SK-N-SH (cell line): ENCODE results near the gene STX2. TPM values are rescaled to one million over a fixed set of nuclear protein-coding genes. Genes with fewer than 3 reads are reported as not detected.
"Not testable (repeated sequence)": the region's sequence is repeated elsewhere in the genome, so short reads cannot be mapped to it uniquely, and the experiment has no call there.

Experiments used
- CTCF ChIA-PET: fragments of 300-600, 350-600 bp; formaldehyde crosslinking; extraction: SDS; loops from one replicate; lab custom pipeline; 2021; lab: Yijun Ruan, JAX
- POLR2A ChIA-PET: fragments of 350-600 bp; sonication (Branson Sonifier 250); formaldehyde crosslinking; extraction: SDS; loops from one replicate; lab custom pipeline; 2020; ENCODE audit warnings: antibody characterized with exemption, inconsistent platforms; lab: Yijun Ruan, JAX
- DNase-seq: peaks from one replicate; pipeline ENCODE4 v3.0.0; 2012
- H2AFZ ChIP-seq: fragments of 200-600 bp; sonication (generic); 2 replicates; pipeline ENCODE4 v1.8.1; 2016; ENCODE audit warnings: antibody characterized with exemption, mild to moderate bottlenecking, low read depth
- H3F3A ChIP-seq: fragments of 200-600 bp; sonication (generic); replicated peaks from 2 replicates; pipeline ENCODE3; 2016; ENCODE audit warnings: antibody characterized with exemption, mild to moderate bottlenecking; ENCODE audit not compliant: insufficient read depth
- H3K27ac ChIP-seq, 2 experiments: fragments of 200-500 bp in 1 of 2; fragments of 200-600 bp in 1 of 2; sonication (Bioruptor generic) in 1 of 2; sonication (generic), shearing (Covaris generic) in 1 of 2; 2 replicates each; pipeline versions ENCODE4 v1.5.1 to v1.6.1; 2014 to 2016; ENCODE audit warnings: low read depth in 2 of 2, inconsistent platforms in 1 of 2, low read length in 1 of 2, mild to moderate bottlenecking in 1 of 2, mixed read lengths in 1 of 2
- H3K27me3 ChIP-seq: fragments of 200-600 bp; sonication (generic), shearing (Covaris generic); 2 replicates; pipeline ENCODE4 v1.6.1; 2016; ENCODE audit warnings: mixed run types; ENCODE audit not compliant: insufficient read depth
- H3K36me3 ChIP-seq, 2 experiments: fragments of 200-500 bp in 1 of 2; fragments of 200-600 bp in 1 of 2; sonication (Bioruptor generic) in 1 of 2; sonication (generic) in 1 of 2; replicated peaks in 1 of 2; 2 replicates each; pipeline versions ENCODE3 to v1.5.1; 2014 to 2016; ENCODE audit warnings: low read length in 1 of 2, mild to moderate bottlenecking in 1 of 2; ENCODE audit not compliant: insufficient read depth in 2 of 2, control insufficient read depth in 1 of 2
- H3K4me1 ChIP-seq, 2 experiments: fragments of 200-500 bp in 1 of 2; fragments of 200-600 bp in 1 of 2; sonication (Bioruptor generic) in 1 of 2; sonication (generic), shearing (Covaris generic) in 1 of 2; 2 replicates each; pipeline versions ENCODE4 v1.5.1 to v1.6.1; 2014 to 2016; ENCODE audit warnings: low read depth in 1 of 2, low read length in 1 of 2, mixed run types in 1 of 2; ENCODE audit not compliant: insufficient read depth in 2 of 2, control insufficient read depth in 1 of 2
- H3K4me2 ChIP-seq: fragments of 200-600 bp; sonication (generic), shearing (Covaris generic); 2 replicates; pipeline ENCODE4 v1.6.1; 2017; ENCODE audit warnings: mixed run types
- H3K4me3 ChIP-seq, 2 experiments: fragments of 200-500 bp in 1 of 2; fragments of 200-600 bp in 1 of 2; sonication (Bioruptor generic) in 1 of 2; sonication (generic), shearing (Covaris generic) in 1 of 2; 2 replicates each; pipeline versions ENCODE4 v1.5.1 to v1.8.1; 2014 to 2016; ENCODE audit warnings: low read depth in 2 of 2, inconsistent platforms in 1 of 2, low read length in 1 of 2, mild to moderate bottlenecking in 1 of 2, mixed read lengths in 1 of 2, moderate library complexity in 1 of 2
- H3K79me2 ChIP-seq: fragments of 200-600 bp; sonication (generic); 2 replicates; pipeline ENCODE4 v1.8.1; 2017; ENCODE audit warnings: mild to moderate bottlenecking; ENCODE audit not compliant: insufficient read depth
- H3K9ac ChIP-seq: fragments of 200-600 bp; sonication (generic); 2 replicates; pipeline ENCODE4 v1.6.1; 2017; ENCODE audit warnings: mixed run types
- H3K9me2 ChIP-seq: fragments of 200-600 bp; sonication (generic); 2 replicates; pipeline ENCODE4 v1.6.1; 2017; ENCODE audit warnings: mixed run types
- H3K9me3 ChIP-seq: fragments of 200-600 bp; sonication (generic); 2 replicates; pipeline ENCODE4 v1.6.1; 2017; ENCODE audit warnings: mixed run types, mild to moderate bottlenecking, moderate library complexity
- H4K20me1 ChIP-seq: fragments of 200-600 bp; sonication (generic); 2 replicates; pipeline ENCODE4 v1.6.1; 2017; ENCODE audit warnings: mild to moderate bottlenecking, mixed run types; ENCODE audit not compliant: insufficient read depth
- CHD2 ChIP-seq: fragments of 150-350 bp; IDR thresholded peaks from 2 replicates; pipeline ENCODE4 v1.6.1; 2018; ENCODE audit warnings: low read length; ENCODE audit not compliant: partially characterized antibody
- CTCF ChIP-seq: fragments of 200-600 bp; sonication (generic); IDR thresholded peaks from 2 replicates; pipeline ENCODE4 v1.6.1; 2017; ENCODE audit warnings: antibody characterized with exemption, mild to moderate bottlenecking, moderate library complexity
- EP300 ChIP-seq, 2 experiments: IDR thresholded peaks; 2 replicates each; pipeline versions ENCODE4 v1.4.0 to v1.6.1; 2012; ENCODE audit warnings: borderline replicate concordance in 1 of 2, low read depth in 1 of 2, low read length in 1 of 2
- FOSL2 ChIP-seq: IDR thresholded peaks from 2 replicates; pipeline ENCODE4 v1.4.0; 2012; ENCODE audit warnings: low read depth, mild to moderate bottlenecking, moderate library complexity, borderline replicate concordance
- FOXJ3 ChIP-seq: sonication (generic); formaldehyde crosslinking; IDR thresholded peaks from 2 replicates; pipeline ENCODE4 v1.5.1; 2020; ENCODE audit warnings: mild to moderate bottlenecking, missing genetic modification reagents
- FOXM1 ChIP-seq: IDR thresholded peaks from 2 replicates; pipeline ENCODE4 v1.4.0; 2012; ENCODE audit warnings: low read depth, mild to moderate bottlenecking
- GABPA ChIP-seq: IDR thresholded peaks from 2 replicates; pipeline ENCODE4 v1.4.0; 2012; ENCODE audit warnings: low read depth, mild to moderate bottlenecking
- JUND ChIP-seq: IDR thresholded peaks from 2 replicates; pipeline ENCODE4 v1.4.0; 2012
- MAX ChIP-seq: IDR thresholded peaks from 2 replicates; pipeline ENCODE4 v1.4.0; 2012; ENCODE audit warnings: low read depth
- MXI1 ChIP-seq: IDR thresholded peaks from 2 replicates; pipeline ENCODE4 v1.6.1; 2012; ENCODE audit warnings: mild to moderate bottlenecking, low read depth, low read length, improper control_type of control experiment
- NFIC ChIP-seq: IDR thresholded peaks from 2 replicates; pipeline ENCODE4 v1.4.0; 2012; ENCODE audit warnings: borderline replicate concordance
- NRF1 ChIP-seq: IDR thresholded peaks from 2 replicates; pipeline ENCODE4 v1.6.1; 2012; ENCODE audit warnings: low read depth, mild to moderate bottlenecking, low read length
- RAD21 ChIP-seq: IDR thresholded peaks from 2 replicates; pipeline ENCODE4 v1.6.1; 2012; ENCODE audit warnings: mild to moderate bottlenecking, low read length
- RFX5 ChIP-seq: IDR thresholded peaks from 2 replicates; pipeline ENCODE4 v1.6.1; 2012; ENCODE audit warnings: mild to moderate bottlenecking, improper control_type of control experiment, low read length
- RXRA ChIP-seq: IDR thresholded peaks from 2 replicates; pipeline ENCODE4 v1.4.0; 2012; ENCODE audit warnings: low read depth, mild to moderate bottlenecking, borderline replicate concordance
- SMC3 ChIP-seq: IDR thresholded peaks from 2 replicates; pipeline ENCODE4 v1.6.1; 2012; ENCODE audit warnings: low read depth, low read length, improper control_type of control experiment
- TCF12 ChIP-seq: IDR thresholded peaks from 2 replicates; pipeline ENCODE4 v1.4.0; 2012
- USF1 ChIP-seq: IDR thresholded peaks from 2 replicates; pipeline ENCODE4 v1.4.0; 2012; ENCODE audit warnings: low read depth, borderline replicate concordance
- USF2 ChIP-seq: fragments of 150-350 bp; IDR thresholded peaks from 2 replicates; pipeline ENCODE4 v1.6.1; 2017; ENCODE audit warnings: antibody characterized with exemption, low read length, low read depth, borderline replicate concordance
- YY1 ChIP-seq: IDR thresholded peaks from 2 replicates; pipeline ENCODE4 v1.4.0; 2012; ENCODE audit warnings: low read depth, mild to moderate bottlenecking
- WGBS: methylation state at CpG from one replicate; pipeline ENCODE4 v1.1.6; 2017; ENCODE audit warnings: low lambda C conversion rate; 5-methylcytosine and 5-hydroxymethylcytosine counted together
- polyA plus RNA-seq, 3 experiments: library from polyadenylated mRNA; depleted of rRNA; stranded (reverse); fragments of >200 nt; gene quantifications; 2 replicates each; pipeline ENCODE4 v1.2.3, GENCODE V29; 2012
- TF ChIP-seq, protein P1 (sequence below): IDR thresholded peaks from 2 replicates; pipeline ENCODE4 v1.4.0; 2012; ENCODE audit warnings: low read depth, borderline replicate concordance

STX2 gene
- polyA plus RNA-seq (2012; rRNA removed): 25.1 and 31.7 TPM in 2 replicates
- 30.9 and 36.8 TPM in 2 replicates for polyA plus RNA-seq (2012; cell fraction: cytosol; rRNA removed)
- polyA plus RNA-seq (2012; cell fraction: nucleus; rRNA removed): 33.0 and 64.3 TPM in 2 replicates

DNA sequence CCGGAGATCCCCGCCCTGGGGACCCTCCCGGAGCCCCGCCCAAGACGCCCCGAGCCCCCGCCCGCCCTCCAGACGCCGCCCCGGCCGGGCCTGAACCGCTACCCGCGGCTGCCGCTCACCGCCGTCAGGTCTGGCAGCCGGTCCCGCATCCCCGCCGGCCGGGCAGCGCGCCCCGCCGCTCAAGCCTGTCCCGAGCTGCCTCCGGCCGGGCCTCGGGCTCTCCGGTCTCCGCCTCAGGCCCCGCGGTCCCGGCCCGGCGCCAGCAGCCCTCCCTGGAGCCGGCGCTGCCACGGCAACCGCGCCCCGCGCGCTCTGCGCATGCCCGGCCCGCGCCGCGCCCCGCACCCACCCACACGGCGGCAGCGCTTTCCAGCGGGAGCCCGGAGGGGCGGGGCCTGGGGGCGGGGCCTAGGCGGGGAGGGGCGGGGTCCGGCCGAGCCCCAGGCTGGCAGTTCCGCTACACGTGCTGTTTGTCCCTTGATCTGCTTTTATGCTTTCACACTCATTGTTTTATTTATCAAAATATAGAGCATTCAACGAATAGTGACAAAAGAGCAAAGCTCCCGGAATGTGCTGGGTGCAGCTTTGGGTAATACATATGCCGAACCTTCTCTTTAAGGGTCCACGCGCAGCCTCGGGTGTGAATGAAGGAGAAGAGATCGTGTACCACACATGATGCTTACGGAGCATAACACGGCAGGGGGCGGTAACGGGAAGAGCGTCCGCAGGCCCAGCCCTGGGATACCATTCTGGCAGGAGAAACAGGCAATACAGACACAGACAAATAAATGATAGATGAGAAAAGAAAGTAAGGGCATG is at the start of gene STX2:
Gene STX2, minus strand, starts transcription at position 300 of the 819 bp plus-strand sequence. Its CDS starts 151 bp downstream, at position 149.
- Histone ChIP-seq H3K36me3 (no peaks in the 10 kb centered on the region), H3F3A (peaks cover 9% of the 10 kb centered on the region), H3K27me3 (no peaks in the 10 kb centered on the region), H3K4me2 (peak within 1 kb of the TSS; percentile 92), H3K27ac (peak within 1 kb of the TSS; percentile 53 to 74), H3K9ac (peak within 1 kb of the TSS; percentile 85), H3K9me2 (no peaks in the 10 kb centered on the region), H3K4me1 (peaks cover 0 to 13% of the 10 kb centered on the region in 2 experiments; a peak in 1 of 4 replicates), H3K4me3 (peak within 1 kb of the TSS; percentile 75 to 96), H3K9me3 (no peaks in the 10 kb centered on the region), H4K20me1 (peaks cover 13% of the 10 kb centered on the region; the same call in 1 of the 2 replicates), H2AFZ (peak within 1 kb of the TSS; percentile 98), H3K79me2 (peaks cover 46% of the 10 kb centered on the region)
- POLR2A ChIA-PET: interaction anchor here (0.8 to 1.4 kb wide), 2 partner anchors 10 to 16 kb away, joined by 4 to 5 read pairs; no protein-coding TSS in a partner anchor
- peak; percentile 99 for DNase-seq
- TF ChIP-seq RFX5: no peak
- TF ChIP-seq MXI1: peak; percentile 98
- peak; percentile 88 for TF ChIP-seq MAX
- no peak for TF ChIP-seq GABPA
- TF ChIP-seq, protein P1, sequence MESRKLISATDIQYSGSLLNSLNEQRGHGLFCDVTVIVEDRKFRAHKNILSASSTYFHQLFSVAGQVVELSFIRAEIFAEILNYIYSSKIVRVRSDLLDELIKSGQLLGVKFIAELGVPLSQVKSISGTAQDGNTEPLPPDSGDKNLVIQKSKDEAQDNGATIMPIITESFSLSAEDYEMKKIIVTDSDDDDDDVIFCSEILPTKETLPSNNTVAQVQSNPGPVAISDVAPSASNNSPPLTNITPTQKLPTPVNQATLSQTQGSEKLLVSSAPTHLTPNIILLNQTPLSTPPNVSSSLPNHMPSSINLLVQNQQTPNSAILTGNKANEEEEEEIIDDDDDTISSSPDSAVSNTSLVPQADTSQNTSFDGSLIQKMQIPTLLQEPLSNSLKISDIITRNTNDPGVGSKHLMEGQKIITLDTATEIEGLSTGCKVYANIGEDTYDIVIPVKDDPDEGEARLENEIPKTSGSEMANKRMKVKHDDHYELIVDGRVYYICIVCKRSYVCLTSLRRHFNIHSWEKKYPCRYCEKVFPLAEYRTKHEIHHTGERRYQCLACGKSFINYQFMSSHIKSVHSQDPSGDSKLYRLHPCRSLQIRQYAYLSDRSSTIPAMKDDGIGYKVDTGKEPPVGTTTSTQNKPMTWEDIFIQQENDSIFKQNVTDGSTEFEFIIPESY: no peak
- no peak for TF ChIP-seq JUND
- TF ChIP-seq NRF1: peak; percentile 84
- TF ChIP-seq RAD21: peak; percentile 44
- TF ChIP-seq USF2: no peak
- TF ChIP-seq SMC3: no peak
- TF ChIP-seq RXRA: no peak
- TF ChIP-seq TCF12: no peak
- no peak for TF ChIP-seq FOSL2
- no peak for TF ChIP-seq FOXM1
- TF ChIP-seq CTCF: peak; percentile 51
- no peak for TF ChIP-seq FOXJ3 (CRISPR knock-in tag)
- no peak for TF ChIP-seq USF1
- no peak for TF ChIP-seq YY1
- no peak for TF ChIP-seq NFIC
- peak; percentile 31 for TF ChIP-seq CHD2
- 0 out of 4 replicates have a peak, but pooled peaks of 1 of the 2 experiments have one; percentile 1 for TF ChIP-seq EP300 (IDR thresholded peaks at IDR 0.05; ENCODE audit: borderline replicate concordance in 1 of 2, low read depth in 1 of 2, low read length in 1 of 2)
- WGBS: under 1% methylated on average over 36 of the region's 79 CpGs
- CTCF ChIA-PET: interaction anchor here (0.6 to 5.0 kb wide), 8 partner anchors 11 to 497 kb away, joined by 3 to 25 read pairs (median 3); no protein-coding TSS in a partner anchor

DNA sequence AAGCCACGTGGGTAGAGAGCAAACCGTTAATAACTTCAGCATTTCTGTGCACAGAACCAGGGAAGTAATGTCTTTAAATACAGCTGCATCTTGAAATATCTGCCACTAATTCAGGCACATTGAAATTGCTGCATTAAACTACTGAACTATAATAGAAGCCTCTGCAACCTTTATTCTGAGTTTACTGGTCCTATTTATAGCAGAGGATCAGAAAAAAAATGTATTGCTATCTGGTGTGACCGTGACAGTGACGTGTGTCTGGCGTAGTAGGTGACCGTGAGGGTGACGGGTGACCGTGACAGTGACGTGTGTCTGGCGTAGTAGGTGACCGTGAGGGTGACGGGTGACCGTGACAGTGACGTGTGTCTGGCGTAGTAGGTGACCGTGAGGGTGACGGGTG is 48.1 kb upstream of the STX2 start:
- H3K9ac ChIP-seq, H3F3A ChIP-seq, H3K4me2 ChIP-seq, H3K27me3 ChIP-seq, CTCF ChIA-PET, H3K27ac ChIP-seq, H3K36me3 ChIP-seq, DNase-seq, H4K20me1 ChIP-seq, H3K9me2 ChIP-seq, H3K9me3 ChIP-seq, H2AFZ ChIP-seq, H3K4me1 ChIP-seq, POLR2A ChIA-PET, H3K79me2 ChIP-seq, H3K4me3 ChIP-seq: not testable (repeated sequence)
- 73% methylated on average over 9 of the region's 17 CpGs for WGBS
